Esophagus muscularis mucosa (tissue), 3 donors: ENCODE measurements around the gene PCNX1.

ENCODE experiments used
- POLR2AphosphoS5 ChIP-seq, 2 donors: sonication (generic); formaldehyde crosslinking; IDR thresholded peaks; one replicate each; pipeline ENCODE4 v1.6.1; 2017; ENCODE audit warnings: antibody characterized with exemption in 2 of 2
- TF ChIP-seq, protein P1 (sequence below), 3 experiments: fragments of 200-600 bp in 2 of 3; fragments of 450-650 bp in 1 of 3; sonication (generic) in 2 of 3; IDR thresholded peaks; one replicate each; pipeline ENCODE4 v1.5.1; 2017 to 2019; ENCODE audit warnings: antibody characterized with exemption in 3 of 3, mild to moderate bottlenecking in 2 of 3, moderate library complexity in 1 of 3

DNA sequence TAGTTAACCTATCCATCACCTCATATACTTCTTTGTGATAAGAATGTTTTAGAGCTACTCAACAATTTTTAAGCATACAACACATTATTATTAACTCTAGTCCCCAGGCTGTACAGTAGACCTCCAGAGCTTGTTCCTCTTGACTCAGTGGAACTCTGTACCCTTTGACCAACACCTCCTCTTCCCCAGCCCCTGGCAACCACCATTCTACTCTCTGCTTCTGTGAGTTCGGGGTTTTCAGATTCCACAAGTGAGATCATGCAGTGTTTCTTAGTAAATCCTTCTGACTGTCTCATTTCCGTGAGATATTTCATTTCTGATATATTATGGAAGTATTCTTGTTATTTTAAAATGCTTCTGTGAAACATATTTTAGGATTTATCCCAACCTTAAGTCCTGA is 200.7 kb downstream of the PCNX1 start:
- TF ChIP-seq, protein P1, sequence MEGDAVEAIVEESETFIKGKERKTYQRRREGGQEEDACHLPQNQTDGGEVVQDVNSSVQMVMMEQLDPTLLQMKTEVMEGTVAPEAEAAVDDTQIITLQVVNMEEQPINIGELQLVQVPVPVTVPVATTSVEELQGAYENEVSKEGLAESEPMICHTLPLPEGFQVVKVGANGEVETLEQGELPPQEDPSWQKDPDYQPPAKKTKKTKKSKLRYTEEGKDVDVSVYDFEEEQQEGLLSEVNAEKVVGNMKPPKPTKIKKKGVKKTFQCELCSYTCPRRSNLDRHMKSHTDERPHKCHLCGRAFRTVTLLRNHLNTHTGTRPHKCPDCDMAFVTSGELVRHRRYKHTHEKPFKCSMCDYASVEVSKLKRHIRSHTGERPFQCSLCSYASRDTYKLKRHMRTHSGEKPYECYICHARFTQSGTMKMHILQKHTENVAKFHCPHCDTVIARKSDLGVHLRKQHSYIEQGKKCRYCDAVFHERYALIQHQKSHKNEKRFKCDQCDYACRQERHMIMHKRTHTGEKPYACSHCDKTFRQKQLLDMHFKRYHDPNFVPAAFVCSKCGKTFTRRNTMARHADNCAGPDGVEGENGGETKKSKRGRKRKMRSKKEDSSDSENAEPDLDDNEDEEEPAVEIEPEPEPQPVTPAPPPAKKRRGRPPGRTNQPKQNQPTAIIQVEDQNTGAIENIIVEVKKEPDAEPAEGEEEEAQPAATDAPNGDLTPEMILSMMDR (IDR thresholded peaks at IDR 0.05) = no peak
- no peak for TF ChIP-seq POLR2AphosphoS5 (IDR thresholded peaks at IDR 0.05)
